ENCODE data around the gene KCNN3.

The KCNN3 gene

GRCh38 chr1:154726896-154727753 lies 143.0 kb downstream of the KCNN3 start:
- peak; percentile 53 for DNase-seq (ENCODE audit: low spot score)

- DNase-seq (ENCODE audit: low spot score): no peak
Measured at GRCh38 chr1:154726443-154726842, 143.6 kb downstream of the KCNN3 start.

GRCh38 chr1:154725865-154726264 lies 144.2 kb downstream of the KCNN3 start:
- DNase-seq (ENCODE audit: low spot score): no peak

GRCh38 chr1:154720328-154721297 lies 149.5 kb downstream of the KCNN3 start:
- peak; percentile 62 for DNase-seq (ENCODE audit: low spot score)

GRCh38 chr1:154719586-154720327 lies 150.3 kb downstream of the KCNN3 start:
- DNase-seq (ENCODE audit: low spot score): no peak

GRCh38 chr1:154718566-154718965 lies 151.5 kb downstream of the KCNN3 start:
- DNase-seq (ENCODE audit: low spot score): no peak

- no peak for DNase-seq (ENCODE audit: low spot score)
Measured at GRCh38 chr1:154717528-154717924, 152.6 kb downstream of the KCNN3 start.

- peak; percentile 45 for DNase-seq (ENCODE audit: low spot score)
Measured at GRCh38 chr1:154716614-154717527, 153.2 kb downstream of the KCNN3 start.

GRCh38 chr1:154716011-154716410 lies 154.1 kb downstream of the KCNN3 start:
- peak; percentile 63 for DNase-seq (ENCODE audit: low spot score)

GRCh38 chr1:154715385-154715784 lies 154.7 kb downstream of the KCNN3 start:
- DNase-seq (ENCODE audit: low spot score): no peak

- peak; percentile 52 for DNase-seq (ENCODE audit: low spot score)
Measured at GRCh38 chr1:154714638-154715037, 155.4 kb downstream of the KCNN3 start.

GRCh38 chr1:154714052-154714623 lies 155.9 kb downstream of the KCNN3 start:
- DNase-seq (ENCODE audit: low spot score): no peak

- DNase-seq (ENCODE audit: low spot score): no peak
Measured at GRCh38 chr1:154713005-154713404, 157.1 kb downstream of the KCNN3 start.

- no peak for DNase-seq (ENCODE audit: low spot score)
Measured at GRCh38 chr1:154712166-154712810, 157.8 kb downstream of the KCNN3 start.

GRCh38 chr1:154711416-154711815 lies 158.7 kb downstream of the KCNN3 start:
- no peak for DNase-seq (ENCODE audit: low spot score)

GRCh38 chr1:154710106-154710505 lies 160.0 kb downstream of the KCNN3 start:
- no peak for DNase-seq (ENCODE audit: low spot score)

GRCh38 chr1:154707901-154708463 lies 162.1 kb downstream of the KCNN3 start:
- DNase-seq (ENCODE audit: low spot score): no peak

- no peak for DNase-seq (ENCODE audit: low spot score)
Measured at GRCh38 chr1:154706851-154707250, 163.2 kb downstream of the KCNN3 start.

GRCh38 chr1:154705544-154705943 lies 164.5 kb downstream of the KCNN3 start:
- DNase-seq (ENCODE audit: low spot score): no peak

GRCh38 chr1:154703170-154703569 lies 166.9 kb downstream of the KCNN3 start:
- DNase-seq (ENCODE audit: low spot score): no peak

All from Ammon's horn (tissue), 1 donor.